GM12878 (cell line): ENCODE results near the gene POLE2. TPM values are rescaled to one million over a fixed set of nuclear protein-coding genes. Genes with fewer than 3 reads are reported as not detected.

Source experiments
- ATF2 ChIP-seq: IDR thresholded peaks from 2 replicates; pipeline ENCODE4 v1.6.1; 2012; ENCODE audit warnings: low read length, inconsistent platforms
- ATF7 ChIP-seq: fragments of 450-650 bp; IDR thresholded peaks from 2 replicates; pipeline ENCODE4 v1.6.1; 2016; ENCODE audit warnings: low read depth, mild to moderate bottlenecking
- BRCA1 ChIP-seq: IDR thresholded peaks from 2 replicates; pipeline ENCODE4 v1.6.1; 2011; ENCODE audit warnings: low read depth, low read length, improper control_type of control experiment
- CEBPB ChIP-seq, 2 experiments: fragments of 150-350 bp in 1 of 2; IDR thresholded peaks; 2 replicates each; pipeline ENCODE4 v1.6.1; 2012 to 2014; ENCODE audit warnings: low read depth in 2 of 2, low read length in 2 of 2, borderline replicate concordance in 1 of 2, inconsistent platforms in 1 of 2
- CREB1 ChIP-seq: IDR thresholded peaks from 2 replicates; pipeline ENCODE4 v1.6.1; 2012; ENCODE audit warnings: low read depth, mild to moderate bottlenecking, inconsistent platforms
- E2F4 ChIP-seq: IDR thresholded peaks from 2 replicates; pipeline ENCODE4 v1.6.1; 2012; ENCODE audit warnings: low read depth, low read length, improper control_type of control experiment
- EGR1 ChIP-seq, 2 experiments: IDR thresholded peaks; 1 replicate in 1 of 2; 2 replicates in 1 of 2; pipeline ENCODE4 v1.6.1; 2011 to 2012; ENCODE audit warnings: low read depth in 2 of 2, low read length in 2 of 2, borderline replicate concordance in 1 of 2, mild to moderate bottlenecking in 1 of 2, moderate library complexity in 1 of 2
- ESRRA ChIP-seq: IDR thresholded peaks from 2 replicates; pipeline ENCODE4 v1.6.1; 2012; ENCODE audit warnings: mild to moderate bottlenecking, low read length, improper control_type of control experiment
- FOS ChIP-seq: IDR thresholded peaks from 3 replicates; pipeline ENCODE4 v1.6.1; 2011; ENCODE audit warnings: borderline replicate concordance; ENCODE audit not compliant: insufficient read length; ENCODE audit errors: extremely low read depth
- GABPA ChIP-seq: IDR thresholded peaks from 2 replicates; pipeline ENCODE4 v1.6.1; 2014; ENCODE audit warnings: antibody characterized with exemption, low read depth, mild to moderate bottlenecking, inconsistent platforms
- IRF5 ChIP-seq: fragments of 450-650 bp; IDR thresholded peaks from 2 replicates; pipeline ENCODE4 v1.6.1; 2017; ENCODE audit warnings: borderline replicate concordance
- MEF2A ChIP-seq: IDR thresholded peaks from 2 replicates; pipeline ENCODE4 v1.6.1; 2011; ENCODE audit warnings: low read depth, mild to moderate bottlenecking, low read length, moderate library complexity; ENCODE audit not compliant: insufficient read depth
- NBN ChIP-seq: fragments of 450-650 bp; IDR thresholded peaks from 2 replicates; pipeline ENCODE4 v1.6.1; 2016
- NR2C1 ChIP-seq: fragments of 450-650 bp; IDR thresholded peaks from 2 replicates; pipeline ENCODE4 v1.6.1; 2017; ENCODE audit warnings: antibody characterized with exemption, mild to moderate bottlenecking, moderate library complexity
- RUNX3 ChIP-seq: IDR thresholded peaks from 2 replicates; pipeline ENCODE4 v1.6.1; 2012; ENCODE audit warnings: low read length, inconsistent platforms
- SIX5 ChIP-seq: IDR thresholded peaks from 2 replicates; pipeline ENCODE4 v1.6.1; 2011; ENCODE audit warnings: mild to moderate bottlenecking, low read depth, low read length, moderate library complexity; ENCODE audit not compliant: severe bottlenecking
- SMAD1 ChIP-seq: fragments of 450-650 bp; IDR thresholded peaks from 2 replicates; pipeline ENCODE4 v1.6.1; 2018; ENCODE audit warnings: mild to moderate bottlenecking, low read depth; ENCODE audit not compliant: partially characterized antibody
- SMARCA5 ChIP-seq: fragments of 450-650 bp; IDR thresholded peaks from 2 replicates; pipeline ENCODE4 v1.6.1; 2017; ENCODE audit warnings: mild to moderate bottlenecking
- SREBF1 ChIP-seq: IDR thresholded peaks from 2 replicates; pipeline ENCODE4 v1.6.1; 2012; ENCODE audit warnings: mild to moderate bottlenecking, low read length
- SREBF2 ChIP-seq: IDR thresholded peaks from 2 replicates; pipeline ENCODE4 v1.6.1; 2012; ENCODE audit warnings: mild to moderate bottlenecking, low read length
- SRF ChIP-seq, 2 experiments: IDR thresholded peaks; 2 replicates each; pipeline ENCODE4 v1.6.1; 2011; ENCODE audit warnings: low read depth in 2 of 2, low read length in 2 of 2, mild to moderate bottlenecking in 1 of 2, moderate library complexity in 1 of 2
- STAT1 ChIP-seq: fragments of 450-650 bp; conservative IDR thresholded peaks from 2 replicates; pipeline ENCODE4 v1.6.1; 2014; ENCODE audit warnings: antibody characterized with exemption, mild to moderate bottlenecking
- TCF7 ChIP-seq: IDR thresholded peaks from 2 replicates; pipeline ENCODE4 v1.6.1; 2014; ENCODE audit warnings: antibody characterized with exemption, borderline replicate concordance
- YBX1 ChIP-seq: fragments of 450-650 bp; IDR thresholded peaks from 2 replicates; pipeline ENCODE4 v1.6.1; 2016; ENCODE audit warnings: antibody characterized with exemption
- ZNF207 ChIP-seq: fragments of 450-650 bp; IDR thresholded peaks from 2 replicates; pipeline ENCODE4 v1.6.1; 2014; ENCODE audit warnings: antibody characterized with exemption, mild to moderate bottlenecking, borderline replicate concordance
- ZNF384 ChIP-seq: IDR thresholded peaks from 2 replicates; pipeline ENCODE4 v1.6.1; 2012; ENCODE audit warnings: low read depth, mild to moderate bottlenecking, low read length, improper control_type of control experiment, borderline replicate concordance
- ZNF622 ChIP-seq: fragments of 450-650 bp; IDR thresholded peaks from 2 replicates; pipeline ENCODE4 v1.6.1; 2017; ENCODE audit warnings: mild to moderate bottlenecking, inconsistent platforms
- ZZZ3 ChIP-seq: IDR thresholded peaks from 2 replicates; pipeline ENCODE4 v1.6.1; 2011; ENCODE audit warnings: low read depth; ENCODE audit not compliant: control insufficient read depth, insufficient read length
- polyA plus RNA-seq, 11 experiments: library from polyadenylated mRNA; depleted of rRNA in 4 of 11; unstranded in 6 of 11; stranded (reverse) in 5 of 11; fragments of >200 nt; fragmentation: Nextera tagmentation in 4 of 11; fragmentation: Illumina TruSeq in 1 of 11; extraction: Ambion mirVana in 4 of 11; extraction: Trizol in 1 of 11; gene quantifications; 1 replicate in 1 of 11; 2 replicates in 10 of 11; pipeline versions ENCODE4 v1.2.1 to v1.2.3, GENCODE V29; 2011 to 2016; ENCODE audit warnings: inconsistent platforms in 2 of 11, missing spikeins in 2 of 11, low read depth in 1 of 11
- total RNA-seq, 4 experiments: library from RNA; depleted of rRNA in 3 of 4; stranded (reverse); fragments of >200 nt in 3 of 4; fragmentation: Illumina TruSeq in 1 of 4; extraction: Trizol in 1 of 4; gene quantifications; 2 replicates each; pipeline versions ENCODE4 v1.2.1 to v1.2.3, GENCODE V29; 2013 to 2021
- TF ChIP-seq, protein P1 (sequence below): IDR thresholded peaks from 2 replicates; pipeline ENCODE4 v1.6.1; 2011; ENCODE audit warnings: mild to moderate bottlenecking, low read depth, low read length, moderate library complexity; ENCODE audit not compliant: insufficient replicate concordance

Gene POLE2
- total and polyA plus RNA-seq, 10 of the 15 experiments (the other 5 are each of a cell fraction or from before 2014, with no cell fraction given) = 22.0 to 45.6 (median 38.8) TPM

DNA sequence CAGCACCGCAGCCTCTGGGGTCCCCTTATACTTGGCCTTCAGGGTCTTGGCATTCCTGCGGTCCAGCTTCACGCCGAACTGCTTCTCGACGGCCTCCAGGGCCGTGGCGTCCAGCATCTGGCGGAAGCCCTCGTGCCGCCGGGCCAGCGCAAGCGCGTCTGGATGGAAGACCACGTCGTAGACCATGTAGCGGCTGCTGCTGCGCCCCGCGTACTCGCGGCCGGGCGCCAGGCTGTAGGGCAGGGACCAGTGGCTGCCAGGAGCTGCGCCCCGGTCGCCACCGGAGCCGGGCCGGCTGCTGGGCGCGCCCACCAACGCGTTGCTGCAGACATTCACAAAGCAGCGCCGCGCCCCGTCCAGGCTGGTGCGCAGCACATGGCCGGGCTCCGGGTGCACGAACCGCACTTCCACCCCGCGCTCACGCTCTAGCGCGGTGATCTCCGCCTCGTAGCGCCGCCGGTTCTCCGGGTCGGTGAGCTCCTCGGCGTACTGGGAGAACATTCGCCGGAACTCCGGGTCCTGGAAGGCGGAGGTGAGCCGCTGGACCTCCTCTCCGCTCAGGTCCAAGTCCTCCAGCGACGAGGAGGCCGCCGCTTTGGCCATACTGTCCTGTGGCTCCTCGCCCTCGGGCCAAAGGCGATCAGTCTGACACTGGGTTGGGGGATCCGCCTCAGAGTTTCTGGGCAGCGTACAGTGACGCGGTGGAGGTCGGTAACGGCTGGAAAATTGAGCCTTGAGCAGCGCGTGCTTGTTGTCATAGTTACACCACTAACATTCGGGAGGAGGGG lies 53.3 kb downstream of the POLE2 start, which contains the start of gene DNAAF2 (continued):
- no peak for TF ChIP-seq E2F4
- TF ChIP-seq NBN = no peak; the same call in 1 of the 2 replicates
- TF ChIP-seq FOS = no peak
- TF ChIP-seq STAT1 = no peak; the same call in 1 of the 2 replicates
- TF ChIP-seq ATF2 = no peak
- TF ChIP-seq SMARCA5 = no peak
- no peak for TF ChIP-seq ATF7
- no peak for TF ChIP-seq BRCA1
- TF ChIP-seq SMAD1 = no peak
- TF ChIP-seq SIX5 = no peak
- no peak for TF ChIP-seq SRF (IDR thresholded peaks at IDR 0.05; ENCODE audit: low read depth in 2 of 2, low read length in 2 of 2)
- TF ChIP-seq GABPA = no peak
- no peak for TF ChIP-seq MEF2A
- TF ChIP-seq ZNF622 = no peak
- no peak for TF ChIP-seq IRF5
- no peak for TF ChIP-seq EGR1 (IDR thresholded peaks at IDR 0.05; ENCODE audit: borderline replicate concordance in 1 of 2, low read depth in 2 of 2, low read length in 2 of 2)
- TF ChIP-seq ESRRA = no peak
- no peak for TF ChIP-seq SREBF1
- TF ChIP-seq SREBF2 = no peak
- TF ChIP-seq CEBPB (IDR thresholded peaks at IDR 0.05; ENCODE audit: borderline replicate concordance in 1 of 2, low read depth in 2 of 2, low read length in 2 of 2) = no peak
- TF ChIP-seq ZNF384 = no peak
- no peak; the same call in 1 of the 2 replicates for TF ChIP-seq NR2C1
- TF ChIP-seq, protein P1, sequence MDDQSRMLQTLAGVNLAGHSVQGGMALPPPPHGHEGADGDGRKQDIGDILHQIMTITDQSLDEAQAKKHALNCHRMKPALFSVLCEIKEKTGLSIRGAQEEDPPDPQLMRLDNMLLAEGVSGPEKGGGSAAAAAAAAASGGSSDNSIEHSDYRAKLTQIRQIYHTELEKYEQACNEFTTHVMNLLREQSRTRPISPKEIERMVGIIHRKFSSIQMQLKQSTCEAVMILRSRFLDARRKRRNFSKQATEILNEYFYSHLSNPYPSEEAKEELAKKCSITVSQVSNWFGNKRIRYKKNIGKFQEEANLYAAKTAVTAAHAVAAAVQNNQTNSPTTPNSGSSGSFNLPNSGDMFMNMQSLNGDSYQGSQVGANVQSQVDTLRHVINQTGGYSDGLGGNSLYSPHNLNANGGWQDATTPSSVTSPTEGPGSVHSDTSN = no peak
- no peak for TF ChIP-seq ZNF207
- no peak for TF ChIP-seq ZZZ3
- no peak for TF ChIP-seq YBX1
- no peak for TF ChIP-seq CREB1
- no peak for TF ChIP-seq TCF7
- no peak for TF ChIP-seq RUNX3
